SK-N-SH (cell line): ENCODE results near the gene RFPL3. TPM values are rescaled to one million over a fixed set of nuclear protein-coding genes. Genes with fewer than 3 reads are reported as not detected.

Experiments
- CTCF ChIA-PET: fragments of 300-600, 350-600 bp; formaldehyde crosslinking; extraction: SDS; loops from one replicate; lab custom pipeline; 2021; lab: Yijun Ruan, JAX
- POLR2A ChIA-PET: fragments of 350-600 bp; sonication (Branson Sonifier 250); formaldehyde crosslinking; extraction: SDS; loops from one replicate; lab custom pipeline; 2020; ENCODE audit warnings: antibody characterized with exemption, inconsistent platforms; lab: Yijun Ruan, JAX
- DNase-seq: peaks from one replicate; pipeline ENCODE4 v3.0.0; 2012
- H2AFZ ChIP-seq: fragments of 200-600 bp; sonication (generic); 2 replicates; pipeline ENCODE4 v1.8.1; 2016; ENCODE audit warnings: antibody characterized with exemption, mild to moderate bottlenecking, low read depth
- H3F3A ChIP-seq: fragments of 200-600 bp; sonication (generic); replicated peaks from 2 replicates; pipeline ENCODE3; 2016; ENCODE audit warnings: antibody characterized with exemption, mild to moderate bottlenecking; ENCODE audit not compliant: insufficient read depth
- H3K27ac ChIP-seq, 2 experiments: fragments of 200-500 bp in 1 of 2; fragments of 200-600 bp in 1 of 2; sonication (Bioruptor generic) in 1 of 2; sonication (generic), shearing (Covaris generic) in 1 of 2; 2 replicates each; pipeline versions ENCODE4 v1.5.1 to v1.6.1; 2014 to 2016; ENCODE audit warnings: low read depth in 2 of 2, inconsistent platforms in 1 of 2, low read length in 1 of 2, mild to moderate bottlenecking in 1 of 2, mixed read lengths in 1 of 2
- H3K27me3 ChIP-seq: fragments of 200-600 bp; sonication (generic), shearing (Covaris generic); 2 replicates; pipeline ENCODE4 v1.6.1; 2016; ENCODE audit warnings: mixed run types; ENCODE audit not compliant: insufficient read depth
- H3K36me3 ChIP-seq, 2 experiments: fragments of 200-500 bp in 1 of 2; fragments of 200-600 bp in 1 of 2; sonication (Bioruptor generic) in 1 of 2; sonication (generic) in 1 of 2; replicated peaks in 1 of 2; 2 replicates each; pipeline versions ENCODE3 to v1.5.1; 2014 to 2016; ENCODE audit warnings: low read length in 1 of 2, mild to moderate bottlenecking in 1 of 2; ENCODE audit not compliant: insufficient read depth in 2 of 2, control insufficient read depth in 1 of 2
- H3K4me1 ChIP-seq, 2 experiments: fragments of 200-500 bp in 1 of 2; fragments of 200-600 bp in 1 of 2; sonication (Bioruptor generic) in 1 of 2; sonication (generic), shearing (Covaris generic) in 1 of 2; 2 replicates each; pipeline versions ENCODE4 v1.5.1 to v1.6.1; 2014 to 2016; ENCODE audit warnings: low read depth in 1 of 2, low read length in 1 of 2, mixed run types in 1 of 2; ENCODE audit not compliant: insufficient read depth in 2 of 2, control insufficient read depth in 1 of 2
- H3K4me2 ChIP-seq: fragments of 200-600 bp; sonication (generic), shearing (Covaris generic); 2 replicates; pipeline ENCODE4 v1.6.1; 2017; ENCODE audit warnings: mixed run types
- H3K4me3 ChIP-seq, 2 experiments: fragments of 200-500 bp in 1 of 2; fragments of 200-600 bp in 1 of 2; sonication (Bioruptor generic) in 1 of 2; sonication (generic), shearing (Covaris generic) in 1 of 2; 2 replicates each; pipeline versions ENCODE4 v1.5.1 to v1.8.1; 2014 to 2016; ENCODE audit warnings: low read depth in 2 of 2, inconsistent platforms in 1 of 2, low read length in 1 of 2, mild to moderate bottlenecking in 1 of 2, mixed read lengths in 1 of 2, moderate library complexity in 1 of 2
- H3K79me2 ChIP-seq: fragments of 200-600 bp; sonication (generic); 2 replicates; pipeline ENCODE4 v1.8.1; 2017; ENCODE audit warnings: mild to moderate bottlenecking; ENCODE audit not compliant: insufficient read depth
- H3K9ac ChIP-seq: fragments of 200-600 bp; sonication (generic); 2 replicates; pipeline ENCODE4 v1.6.1; 2017; ENCODE audit warnings: mixed run types
- H3K9me2 ChIP-seq: fragments of 200-600 bp; sonication (generic); 2 replicates; pipeline ENCODE4 v1.6.1; 2017; ENCODE audit warnings: mixed run types
- H3K9me3 ChIP-seq: fragments of 200-600 bp; sonication (generic); 2 replicates; pipeline ENCODE4 v1.6.1; 2017; ENCODE audit warnings: mixed run types, mild to moderate bottlenecking, moderate library complexity
- H4K20me1 ChIP-seq: fragments of 200-600 bp; sonication (generic); 2 replicates; pipeline ENCODE4 v1.6.1; 2017; ENCODE audit warnings: mild to moderate bottlenecking, mixed run types; ENCODE audit not compliant: insufficient read depth
- CHD2 ChIP-seq: fragments of 150-350 bp; IDR thresholded peaks from 2 replicates; pipeline ENCODE4 v1.6.1; 2018; ENCODE audit warnings: low read length; ENCODE audit not compliant: partially characterized antibody
- FOSL2 ChIP-seq: IDR thresholded peaks from 2 replicates; pipeline ENCODE4 v1.4.0; 2012; ENCODE audit warnings: low read depth, mild to moderate bottlenecking, moderate library complexity, borderline replicate concordance
- FOXJ3 ChIP-seq: sonication (generic); formaldehyde crosslinking; IDR thresholded peaks from 2 replicates; pipeline ENCODE4 v1.5.1; 2020; ENCODE audit warnings: mild to moderate bottlenecking, missing genetic modification reagents
- MEF2A ChIP-seq: IDR thresholded peaks from 2 replicates; pipeline ENCODE4 v1.4.0; 2012; ENCODE audit warnings: low read depth, borderline replicate concordance
- RAD21 ChIP-seq: IDR thresholded peaks from 2 replicates; pipeline ENCODE4 v1.6.1; 2012; ENCODE audit warnings: mild to moderate bottlenecking, low read length
- RCOR1 ChIP-seq: fragments of 150-350 bp; IDR thresholded peaks from 2 replicates; pipeline ENCODE4 v1.6.1; 2017; ENCODE audit warnings: antibody characterized with exemption, low read length
- RFX5 ChIP-seq: IDR thresholded peaks from 2 replicates; pipeline ENCODE4 v1.6.1; 2012; ENCODE audit warnings: mild to moderate bottlenecking, improper control_type of control experiment, low read length
- RXRA ChIP-seq: IDR thresholded peaks from 2 replicates; pipeline ENCODE4 v1.4.0; 2012; ENCODE audit warnings: low read depth, mild to moderate bottlenecking, borderline replicate concordance
- SMC3 ChIP-seq: IDR thresholded peaks from 2 replicates; pipeline ENCODE4 v1.6.1; 2012; ENCODE audit warnings: low read depth, low read length, improper control_type of control experiment
- TEAD4 ChIP-seq: IDR thresholded peaks from 2 replicates; pipeline ENCODE4 v1.4.0; 2012; ENCODE audit warnings: mild to moderate bottlenecking, borderline replicate concordance; ENCODE audit not compliant: insufficient read depth
- WGBS: methylation state at CpG from one replicate; pipeline ENCODE4 v1.1.6; 2017; ENCODE audit warnings: low lambda C conversion rate; 5-methylcytosine and 5-hydroxymethylcytosine counted together
- polyA plus RNA-seq, 3 experiments: library from polyadenylated mRNA; depleted of rRNA; stranded (reverse); fragments of >200 nt; gene quantifications; 2 replicates each; pipeline ENCODE4 v1.2.3, GENCODE V29; 2012
- TF ChIP-seq, protein P1 (sequence below): fragments of 200-600 bp; sonication (generic); IDR thresholded peaks from 2 replicates; pipeline ENCODE4 v1.6.1; 2017; ENCODE audit warnings: antibody characterized with exemption, mild to moderate bottlenecking, moderate library complexity
- TF ChIP-seq, protein P2 (sequence below): IDR thresholded peaks from 2 replicates; pipeline ENCODE4 v1.6.1; 2012; ENCODE audit warnings: mild to moderate bottlenecking, low read depth, low read length, moderate library complexity

RFPL3 gene
- polyA plus RNA-seq, 1 of the 3 experiments (the other 2 are of a cell fraction), result not detected

DNA sequence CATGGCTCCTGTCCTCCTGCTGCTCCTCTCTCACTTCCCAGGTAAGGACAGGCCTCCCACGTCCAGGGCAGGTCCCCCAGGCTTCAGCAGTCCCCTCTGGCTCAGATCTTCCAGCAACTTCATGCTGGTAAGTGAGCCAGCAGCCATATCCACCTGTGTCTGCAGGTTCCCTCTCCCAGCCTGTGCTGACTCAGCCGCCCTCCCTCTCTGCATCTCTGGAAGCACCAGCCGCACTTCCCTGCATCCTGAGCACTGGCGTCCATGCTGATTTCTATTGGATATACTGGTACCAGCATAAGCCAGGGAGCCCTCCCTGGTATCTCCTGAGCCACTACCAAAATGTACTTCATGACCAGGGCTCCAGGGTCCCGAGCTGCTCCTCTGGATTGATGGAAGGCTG, 19.0 kb downstream of the RFPL3 start (continued):
- no peak for TF ChIP-seq RXRA
- TF ChIP-seq MEF2A, result no peak
- no peak for TF ChIP-seq FOXJ3 (CRISPR knock-in tag)
- TF ChIP-seq TEAD4, result no peak
- TF ChIP-seq, all 33 proteins: peak for 0

- no peak overlapping the region; a peak in 1 of 4 replicates for H3K4me3 ChIP-seq
- TF ChIP-seq SMC3 (peak; percentile 64; the same call in 1 of the 2 replicates), CHD2 (no peak), FOSL2 (no peak), RAD21 (peak; percentile 71), RCOR1 (no peak)
- TF ChIP-seq, protein P1, sequence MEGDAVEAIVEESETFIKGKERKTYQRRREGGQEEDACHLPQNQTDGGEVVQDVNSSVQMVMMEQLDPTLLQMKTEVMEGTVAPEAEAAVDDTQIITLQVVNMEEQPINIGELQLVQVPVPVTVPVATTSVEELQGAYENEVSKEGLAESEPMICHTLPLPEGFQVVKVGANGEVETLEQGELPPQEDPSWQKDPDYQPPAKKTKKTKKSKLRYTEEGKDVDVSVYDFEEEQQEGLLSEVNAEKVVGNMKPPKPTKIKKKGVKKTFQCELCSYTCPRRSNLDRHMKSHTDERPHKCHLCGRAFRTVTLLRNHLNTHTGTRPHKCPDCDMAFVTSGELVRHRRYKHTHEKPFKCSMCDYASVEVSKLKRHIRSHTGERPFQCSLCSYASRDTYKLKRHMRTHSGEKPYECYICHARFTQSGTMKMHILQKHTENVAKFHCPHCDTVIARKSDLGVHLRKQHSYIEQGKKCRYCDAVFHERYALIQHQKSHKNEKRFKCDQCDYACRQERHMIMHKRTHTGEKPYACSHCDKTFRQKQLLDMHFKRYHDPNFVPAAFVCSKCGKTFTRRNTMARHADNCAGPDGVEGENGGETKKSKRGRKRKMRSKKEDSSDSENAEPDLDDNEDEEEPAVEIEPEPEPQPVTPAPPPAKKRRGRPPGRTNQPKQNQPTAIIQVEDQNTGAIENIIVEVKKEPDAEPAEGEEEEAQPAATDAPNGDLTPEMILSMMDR, result peak; percentile 64
- H3K4me1 ChIP-seq, result peaks cover 0 to 4% of the 10 kb centered on the region in 2 experiments; a peak in 1 of 4 replicates
- no peaks in the 10 kb centered on the region for H3F3A ChIP-seq
- H3K27ac ChIP-seq, result no peak overlapping the region
- ChIA-PET CTCF (interaction anchor here (0.6 to 1.6 kb wide), 15 partner anchors 9 to 400 kb away, joined by 3 to 5 read pairs (median 3); no protein-coding TSS in a partner anchor), POLR2A (interaction anchor here (1.2 kb wide), 1 partner anchor 33 kb away, joined by 3 read pairs; no protein-coding TSS in a partner anchor)
- peak; percentile 80 for DNase-seq
- no peaks in the 10 kb centered on the region for H4K20me1 ChIP-seq
- H3K9me3 ChIP-seq, result no peaks in the 10 kb centered on the region
- no peaks in the 10 kb centered on the region for H3K36me3 ChIP-seq
- no peak overlapping the region for H2AFZ ChIP-seq
- no peak overlapping the region for H3K4me2 ChIP-seq
- no peaks in the 10 kb centered on the region for H3K27me3 ChIP-seq
- no peak overlapping the region for H3K9ac ChIP-seq
- 67% methylated on average over 3 of the region's 4 CpGs for WGBS
- H3K79me2 ChIP-seq, result no peaks in the 10 kb centered on the region
- H3K9me2 ChIP-seq, result no peaks in the 10 kb centered on the region
These were observed 21.1 kb downstream of the RFPL3 start for GRCh38 chr22:32378707-32379272.

DNA sequence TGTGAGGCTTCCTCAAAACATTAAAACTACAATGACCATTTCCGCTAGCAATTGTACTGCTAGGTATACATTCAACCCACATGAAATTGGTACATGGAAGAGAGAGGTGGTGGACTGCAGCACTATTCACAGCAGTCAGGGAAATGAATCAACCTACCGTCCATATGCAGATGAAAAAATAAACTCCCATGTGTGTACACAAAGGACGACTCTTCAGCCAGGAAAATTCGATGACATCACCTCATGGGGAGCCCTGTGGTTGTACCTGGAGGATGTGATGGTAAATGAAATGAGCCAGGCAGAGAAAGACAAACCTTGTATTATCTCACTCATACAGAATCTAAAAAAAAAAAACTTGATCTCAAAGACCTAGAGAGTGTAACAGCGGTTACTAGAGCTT, 23.3 kb downstream of the RFPL3 start:
- CTCF ChIA-PET, result no interaction called here
- TF ChIP-seq RFX5, result no peak
- TF ChIP-seq, protein P2, sequence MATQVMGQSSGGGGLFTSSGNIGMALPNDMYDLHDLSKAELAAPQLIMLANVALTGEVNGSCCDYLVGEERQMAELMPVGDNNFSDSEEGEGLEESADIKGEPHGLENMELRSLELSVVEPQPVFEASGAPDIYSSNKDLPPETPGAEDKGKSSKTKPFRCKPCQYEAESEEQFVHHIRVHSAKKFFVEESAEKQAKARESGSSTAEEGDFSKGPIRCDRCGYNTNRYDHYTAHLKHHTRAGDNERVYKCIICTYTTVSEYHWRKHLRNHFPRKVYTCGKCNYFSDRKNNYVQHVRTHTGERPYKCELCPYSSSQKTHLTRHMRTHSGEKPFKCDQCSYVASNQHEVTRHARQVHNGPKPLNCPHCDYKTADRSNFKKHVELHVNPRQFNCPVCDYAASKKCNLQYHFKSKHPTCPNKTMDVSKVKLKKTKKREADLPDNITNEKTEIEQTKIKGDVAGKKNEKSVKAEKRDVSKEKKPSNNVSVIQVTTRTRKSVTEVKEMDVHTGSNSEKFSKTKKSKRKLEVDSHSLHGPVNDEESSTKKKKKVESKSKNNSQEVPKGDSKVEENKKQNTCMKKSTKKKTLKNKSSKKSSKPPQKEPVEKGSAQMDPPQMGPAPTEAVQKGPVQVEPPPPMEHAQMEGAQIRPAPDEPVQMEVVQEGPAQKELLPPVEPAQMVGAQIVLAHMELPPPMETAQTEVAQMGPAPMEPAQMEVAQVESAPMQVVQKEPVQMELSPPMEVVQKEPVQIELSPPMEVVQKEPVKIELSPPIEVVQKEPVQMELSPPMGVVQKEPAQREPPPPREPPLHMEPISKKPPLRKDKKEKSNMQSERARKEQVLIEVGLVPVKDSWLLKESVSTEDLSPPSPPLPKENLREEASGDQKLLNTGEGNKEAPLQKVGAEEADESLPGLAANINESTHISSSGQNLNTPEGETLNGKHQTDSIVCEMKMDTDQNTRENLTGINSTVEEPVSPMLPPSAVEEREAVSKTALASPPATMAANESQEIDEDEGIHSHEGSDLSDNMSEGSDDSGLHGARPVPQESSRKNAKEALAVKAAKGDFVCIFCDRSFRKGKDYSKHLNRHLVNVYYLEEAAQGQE, result no peak
- TF ChIP-seq, all 33 proteins: peak for 0
- H3K9me3 ChIP-seq, result no peaks in the 10 kb centered on the region
- no peaks in the 10 kb centered on the region for H3F3A ChIP-seq
- peaks cover 0 to 4% of the 10 kb centered on the region in 2 experiments; a peak in 1 of 4 replicates for H3K4me1 ChIP-seq
- H3K9ac ChIP-seq, result no peak overlapping the region
- H3K36me3 ChIP-seq, result peaks cover 0 to 7% of the 10 kb centered on the region in 2 experiments
- no peaks in the 10 kb centered on the region for H3K9me2 ChIP-seq
- POLR2A ChIA-PET, result interaction anchor here (0.6 kb wide), 1 partner anchor 28 kb away, joined by 3 read pairs; no protein-coding TSS in a partner anchor
- WGBS, result 68% methylated on average over 5 of the region's 5 CpGs
- no peak overlapping the region for H3K4me2 ChIP-seq
- H2AFZ ChIP-seq, result no peak overlapping the region
- H3K27ac ChIP-seq, result no peak overlapping the region
- H3K79me2 ChIP-seq, result no peaks in the 10 kb centered on the region
- no peaks in the 10 kb centered on the region for H3K27me3 ChIP-seq
- no peak for DNase-seq
- no peak overlapping the region for H3K4me3 ChIP-seq
- H4K20me1 ChIP-seq, result no peaks in the 10 kb centered on the region
